ENCODE measurements around the gene NR4A3. TPM values are rescaled to one million over a fixed set of nuclear protein-coding genes. Genes with fewer than 3 reads are reported as not detected.

The NR4A3 gene
- total and polyA plus RNA-seq, 9 of the 15 experiments (the other 6 are each of a cell fraction or from before 2014, with no cell fraction given): 0.04 to 0.07 TPM; not detected in 7

- peak; percentile 12 for TF ChIP-seq NEUROD1 (IDR thresholded peaks at IDR 0.05; ENCODE audit: borderline replicate concordance, low read depth, low read length, partially characterized antibody)
- no peak for TF ChIP-seq ZFP36 (IDR thresholded peaks at IDR 0.05; ENCODE audit: low read depth, low read length, partially characterized antibody)
- peak; percentile 81 for TF ChIP-seq POLR2G (IDR thresholded peaks at IDR 0.05; ENCODE audit: low read depth, low read length)
- no peak for TF ChIP-seq SMARCE1 (IDR thresholded peaks at IDR 0.05)
- no peak for TF ChIP-seq ZBTB49 (CRISPR knock-in tag; IDR thresholded peaks at IDR 0.05; ENCODE audit: borderline replicate concordance)
- peak; percentile 97 for TF ChIP-seq VEZF1 (CRISPR knock-in tag; IDR thresholded peaks at IDR 0.05)
- TF ChIP-seq PATZ1 (CRISPR knock-in tag; IDR thresholded peaks at IDR 0.05; ENCODE audit: borderline replicate concordance): no peak
- no peak for TF ChIP-seq ZFPM2 (CRISPR knock-in tag; IDR thresholded peaks at IDR 0.05)
- no peak for TF ChIP-seq PHB (CRISPR knock-in tag; IDR thresholded peaks at IDR 0.05)
- TF ChIP-seq ZBTB33 (CRISPR knock-in tag; IDR thresholded peaks at IDR 0.05): no peak
- TF ChIP-seq KLF1 (tag; IDR thresholded peaks at IDR 0.05): no peak
- no peak for TF ChIP-seq PREB (CRISPR knock-in tag; IDR thresholded peaks at IDR 0.05)
These were observed 1.6 kb upstream of the NR4A3 start (continued) for GRCh38 chr9:99819856-99820684.
